Measurements from ENCODE around the gene GRM1. TPM values are rescaled to one million over a fixed set of nuclear protein-coding genes. Genes with fewer than 3 reads are reported as not detected.

GRM1 gene
- total and polyA plus RNA-seq, 9 of the 15 experiments (the other 6 are each of a cell fraction or from before 2014, with no cell fraction given), result not detected

DNA sequence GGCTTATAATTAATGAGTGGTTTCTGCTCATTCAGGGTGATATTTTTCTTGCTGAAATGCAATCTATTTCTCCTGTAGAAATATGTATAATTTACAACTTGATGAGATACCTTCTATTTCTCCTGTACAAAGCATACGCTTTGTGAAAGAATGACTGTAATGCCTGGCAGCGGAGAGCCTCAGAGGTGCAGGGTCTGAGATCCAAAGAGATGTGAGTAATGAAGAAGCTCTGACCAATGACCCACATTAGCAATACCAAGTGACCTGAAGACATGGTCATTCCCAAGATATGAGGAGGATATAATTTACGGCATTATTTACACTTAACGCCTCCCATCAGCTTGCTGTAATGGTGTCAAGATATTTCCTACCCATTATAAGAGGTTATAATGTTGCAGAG is 416.4 kb downstream of the GRM1 start (continued):
- TF ChIP-seq, protein P1, sequence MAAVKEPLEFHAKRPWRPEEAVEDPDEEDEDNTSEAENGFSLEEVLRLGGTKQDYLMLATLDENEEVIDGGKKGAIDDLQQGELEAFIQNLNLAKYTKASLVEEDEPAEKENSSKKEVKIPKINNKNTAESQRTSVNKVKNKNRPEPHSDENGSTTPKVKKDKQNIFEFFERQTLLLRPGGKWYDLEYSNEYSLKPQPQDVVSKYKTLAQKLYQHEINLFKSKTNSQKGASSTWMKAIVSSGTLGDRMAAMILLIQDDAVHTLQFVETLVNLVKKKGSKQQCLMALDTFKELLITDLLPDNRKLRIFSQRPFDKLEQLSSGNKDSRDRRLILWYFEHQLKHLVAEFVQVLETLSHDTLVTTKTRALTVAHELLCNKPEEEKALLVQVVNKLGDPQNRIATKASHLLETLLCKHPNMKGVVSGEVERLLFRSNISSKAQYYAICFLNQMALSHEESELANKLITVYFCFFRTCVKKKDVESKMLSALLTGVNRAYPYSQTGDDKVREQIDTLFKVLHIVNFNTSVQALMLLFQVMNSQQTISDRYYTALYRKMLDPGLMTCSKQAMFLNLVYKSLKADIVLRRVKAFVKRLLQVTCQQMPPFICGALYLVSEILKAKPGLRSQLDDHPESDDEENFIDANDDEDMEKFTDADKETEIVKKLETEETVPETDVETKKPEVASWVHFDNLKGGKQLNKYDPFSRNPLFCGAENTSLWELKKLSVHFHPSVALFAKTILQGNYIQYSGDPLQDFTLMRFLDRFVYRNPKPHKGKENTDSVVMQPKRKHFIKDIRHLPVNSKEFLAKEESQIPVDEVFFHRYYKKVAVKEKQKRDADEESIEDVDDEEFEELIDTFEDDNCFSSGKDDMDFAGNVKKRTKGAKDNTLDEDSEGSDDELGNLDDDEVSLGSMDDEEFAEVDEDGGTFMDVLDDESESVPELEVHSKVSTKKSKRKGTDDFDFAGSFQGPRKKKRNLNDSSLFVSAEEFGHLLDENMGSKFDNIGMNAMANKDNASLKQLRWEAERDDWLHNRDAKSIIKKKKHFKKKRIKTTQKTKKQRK (IDR thresholded peaks at IDR 0.05; ENCODE audit: borderline replicate concordance, low read depth, low read length), result no peak
- no peak for TF ChIP-seq KDM5B (IDR thresholded peaks at IDR 0.05; ENCODE audit: insufficient replicate concordance, low read depth, low read length)

DNA sequence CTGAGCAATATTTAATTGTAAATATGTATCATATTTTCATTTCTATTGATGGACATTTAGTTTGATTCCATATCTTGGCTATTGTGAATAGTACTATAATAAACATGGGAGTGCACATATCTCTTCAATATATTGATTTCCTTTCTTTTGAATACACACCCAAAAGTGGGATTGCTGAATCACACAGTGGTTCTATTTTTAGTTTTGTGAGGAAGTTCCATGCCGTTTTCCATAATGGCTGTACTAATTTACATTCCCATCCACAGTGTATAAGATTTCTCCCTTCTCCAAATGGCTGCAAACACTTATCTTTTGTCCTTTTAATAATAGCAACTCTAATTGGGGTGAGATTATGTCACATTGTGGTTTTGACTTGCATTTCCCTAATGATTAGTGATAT is 428.0 kb downstream of the GRM1 start:
- FAIRE-seq (no peak), ATAC-seq (no peak), DNase-seq (ENCODE audit: extremely low read depth in 1 of 4, low spot score in 3 of 4) (no peak)
- Histone ChIP-seq H3K9ac (ENCODE audit: insufficient read depth in 1 of 2, low read depth in 2 of 2, low read length in 2 of 2) (no peak overlapping the region), H3K9me1 (ENCODE audit: control insufficient read depth, insufficient read depth, low read length) (no peaks in the 10 kb centered on the region), H3K9me3 (replicated peaks; ENCODE audit: control insufficient read depth, insufficient read depth, low read depth, low read length) (no peaks in the 10 kb centered on the region), H3K27ac (ENCODE audit: extremely low read depth, low read depth, low read length) (no peak overlapping the region), H3K4me3 (no peak overlapping the region), H2AFZ (ENCODE audit: low read depth, low read length) (no peak overlapping the region), H3K4me2 (ENCODE audit: insufficient read depth, low read length) (no peak overlapping the region), H4K20me1 (replicated peaks; ENCODE audit: control insufficient read depth, insufficient read depth, low read length) (no peaks in the 10 kb centered on the region), H3K79me2 (ENCODE audit: control insufficient read depth, insufficient read depth, low read length) (no peaks in the 10 kb centered on the region), H3K36me3 (ENCODE audit: control insufficient read depth, insufficient read depth, low read length) (no peaks in the 10 kb centered on the region), H3K4me1 (replicated peaks in 1 of 2; ENCODE audit: control insufficient read depth in 2 of 2, insufficient read depth in 2 of 2, low read length in 2 of 2) (no peaks in the 10 kb centered on the region), H3K27me3 (ENCODE audit: control insufficient read depth in 2 of 2, insufficient read depth in 2 of 2, low read length in 2 of 2) (no peaks in the 10 kb centered on the region)
- intact Hi-C loops (cut with micrococcal nuclease), result no loop called here
- in situ Hi-C loops (cut with MboI), result no loop called here
- WGBS (ENCODE audit: insufficient coverage, low coverage, missing lambda C conversion rate), result 0% methylated on average over 1 of the region's 1 CpG
- BruUV-seq (replicated peaks), result no TSS peak
- POLR2A ChIA-PET, result no interaction called here
- CTCF ChIA-PET (ENCODE audit: low intra/inter-chr PET ratio), result no interaction called here
- TF ChIP-seq ZNF12 (CRISPR knock-in tag; IDR thresholded peaks at IDR 0.05) (no peak), MAX (CRISPR knock-in tag; IDR thresholded peaks at IDR 0.05) (no peak), TRIM28 (IDR thresholded peaks at IDR 0.05) (no peak), ZNF121 (CRISPR knock-in tag; conservative IDR thresholded peaks at IDR 0.05) (no peak), SIRT6 (IDR thresholded peaks at IDR 0.05; ENCODE audit: low read depth, low read length) (no peak), SNIP1 (IDR thresholded peaks at IDR 0.05; ENCODE audit: low read depth) (no peak), FOS (IDR thresholded peaks at IDR 0.05; ENCODE audit: extremely low read depth, insufficient read length) (no peak), REST (IDR thresholded peaks at IDR 0.05; ENCODE audit: borderline replicate concordance) (no peak), REST (CRISPR knock-in tag; IDR thresholded peaks at IDR 0.05; ENCODE audit: low read depth) (no peak)
